DND-41 (cell line): ENCODE results near the gene BRPF3.

ENCODE experiments used
- ATAC-seq: fragments of 200-7000 bp; cut with Tn5 transposase; 3 replicates; pipeline ENCODE4 v1.9.1; 2021; ENCODE audit warnings: low read depth; ENCODE audit not compliant: insufficient read depth
- DNase-seq: peaks from one replicate; pipeline ENCODE4 v3.0.0-alpha.2; 2020
- H2AFZ ChIP-seq: 2 replicates; pipeline ENCODE4 v1.6.0; 2012; ENCODE audit warnings: low read depth, low read length
- H3K27ac ChIP-seq: 2 replicates; pipeline ENCODE4 v1.5.1; 2012; ENCODE audit warnings: low read length, inconsistent platforms
- H3K27me3 ChIP-seq: fragments of 200-600 bp; sonication (generic); 2 replicates; pipeline ENCODE4 v1.6.0; 2012; ENCODE audit warnings: low read length, mild to moderate bottlenecking, inconsistent platforms; ENCODE audit not compliant: insufficient read depth, poor library complexity
- H3K36me3 ChIP-seq: 2 replicates; pipeline ENCODE4 v1.5.1; 2012; ENCODE audit warnings: low read length, inconsistent platforms; ENCODE audit not compliant: insufficient read depth
- H3K4me1 ChIP-seq: 2 replicates; pipeline ENCODE4 v1.5.1; 2012; ENCODE audit warnings: mild to moderate bottlenecking, low read length; ENCODE audit not compliant: insufficient read depth
- H3K4me2 ChIP-seq: 2 replicates; pipeline ENCODE4 v1.6.0; 2012; ENCODE audit warnings: mild to moderate bottlenecking, moderate library complexity, low read length, inconsistent platforms; ENCODE audit not compliant: insufficient read depth
- H3K4me3 ChIP-seq, 2 experiments: fragments of 200-600 bp in 1 of 2; shearing (Covaris generic) in 1 of 2; 2 replicates each; pipeline ENCODE4 v1.5.1; 2012 to 2016; ENCODE audit warnings: inconsistent platforms in 2 of 2, low read length in 2 of 2, mild to moderate bottlenecking in 2 of 2, low read depth in 1 of 2, moderate library complexity in 1 of 2
- H3K79me2 ChIP-seq: 2 replicates; pipeline ENCODE4 v1.6.0; 2012; ENCODE audit warnings: low read length, inconsistent platforms; ENCODE audit not compliant: insufficient read depth
- H3K9ac ChIP-seq: 2 replicates; pipeline ENCODE4 v1.6.0; 2012; ENCODE audit warnings: low read depth, mild to moderate bottlenecking, inconsistent platforms, low read length, moderate library complexity
- H3K9me3 ChIP-seq: 2 replicates; pipeline ENCODE4 v1.5.1; 2012; ENCODE audit warnings: low read length, moderate library complexity, mild to moderate bottlenecking, inconsistent platforms; ENCODE audit not compliant: insufficient read depth, severe bottlenecking
- H4K20me1 ChIP-seq: 2 replicates; pipeline ENCODE4 v1.6.0; 2012; ENCODE audit warnings: low read length; ENCODE audit not compliant: insufficient read depth
- CTCF ChIP-seq: IDR thresholded peaks from 2 replicates; pipeline ENCODE4 v1.5.1; 2012; ENCODE audit warnings: borderline replicate concordance, low read length, moderate library complexity, mild to moderate bottlenecking; ENCODE audit not compliant: poor library complexity, severe bottlenecking; ENCODE audit errors: extremely low read depth
- EZH2 ChIP-seq: IDR thresholded peaks from 3 replicates; pipeline ENCODE4 v1.6.1; 2012; ENCODE audit warnings: borderline replicate concordance, low read depth, mild to moderate bottlenecking, moderate library complexity, low read length, inconsistent platforms; ENCODE audit not compliant: severe bottlenecking

The BRPF3 gene

GRCh38 chr6:36280983-36281382 lies 84.4 kb downstream of the BRPF3 start:
- no peak overlapping the region for H3K27ac ChIP-seq
- no peak for TF ChIP-seq EZH2
- no peak for TF ChIP-seq CTCF
- no peaks in the 10 kb centered on the region for H3K36me3 ChIP-seq
- no peak overlapping the region for H3K4me2 ChIP-seq
- H3K4me1 ChIP-seq, result no peaks in the 10 kb centered on the region
- H3K27me3 ChIP-seq, result peaks cover 23% of the 10 kb centered on the region
- no peak overlapping the region for H2AFZ ChIP-seq
- DNase-seq (no peak), ATAC-seq (no peak)
- no peak overlapping the region for H3K4me3 ChIP-seq
- no peaks in the 10 kb centered on the region for H4K20me1 ChIP-seq
- H3K9me3 ChIP-seq, result no peaks in the 10 kb centered on the region
- no peak overlapping the region for H3K9ac ChIP-seq
- H3K79me2 ChIP-seq, result no peaks in the 10 kb centered on the region
